ENCODE results near the gene KRT26. TPM values are rescaled to one million over a fixed set of nuclear protein-coding genes. Genes with fewer than 3 reads are reported as not detected.

KRT26 gene
- total RNA-seq, 1 experiment from 2014 or later = not detected

DNA sequence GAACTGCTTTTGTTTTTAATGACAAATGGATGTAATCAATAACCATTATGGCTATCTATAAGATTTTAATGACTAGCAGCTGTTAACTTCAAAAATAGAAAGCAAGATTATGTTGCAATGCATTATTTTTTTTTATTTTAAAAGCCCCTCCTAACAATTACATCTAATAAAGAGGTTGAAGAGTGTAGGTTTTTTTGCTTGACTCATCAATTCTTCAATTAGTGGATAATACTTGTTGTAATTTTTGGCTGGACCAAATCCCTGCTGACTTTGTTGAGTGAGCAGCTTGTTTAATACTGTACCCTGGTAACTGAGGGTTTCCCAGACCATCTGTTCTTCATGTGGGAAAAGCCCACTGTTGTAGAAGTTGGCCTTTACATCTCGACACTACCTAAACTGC lies 41.0 kb downstream of the KRT26 start:
- DNase-seq (ENCODE audit: low read depth) = no peak

DNA sequence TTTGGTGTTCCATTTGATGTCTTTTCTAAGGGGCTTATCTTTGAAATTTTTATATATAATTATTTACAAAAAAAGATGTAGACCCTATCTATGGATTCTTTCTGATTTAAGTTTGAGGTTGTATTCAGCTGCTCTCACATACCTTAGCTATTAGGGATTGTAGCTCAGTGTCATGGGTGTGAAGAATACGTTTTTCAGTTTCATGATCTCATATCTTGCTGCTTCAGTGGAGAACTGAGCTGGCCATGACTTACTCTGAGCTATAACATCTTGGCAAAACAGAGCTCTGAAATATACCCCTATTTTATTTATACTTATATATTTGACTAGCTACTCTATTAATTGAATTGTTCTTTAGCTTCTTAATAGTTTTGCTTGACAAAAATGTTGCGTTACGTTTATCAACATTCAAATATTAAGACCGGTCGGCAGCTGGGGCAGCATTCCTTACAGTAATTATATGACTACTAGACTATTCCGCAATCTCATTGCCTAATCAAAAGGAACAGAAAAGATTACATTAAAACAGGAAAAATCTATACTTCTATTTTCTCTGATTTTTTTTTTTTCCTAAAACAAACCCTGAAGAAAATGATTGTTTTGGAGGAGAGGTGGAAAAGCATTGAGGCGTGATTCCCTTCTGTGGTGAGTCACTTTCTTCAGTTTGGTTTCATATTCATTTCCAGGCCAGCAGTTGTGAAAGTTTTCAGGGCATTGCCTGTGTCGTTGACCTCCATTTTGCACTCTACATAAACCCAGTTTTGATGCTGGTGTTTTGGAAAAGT lies 44.4 kb downstream of the KRT26 start:
- DNase-seq (ENCODE audit: low read depth) = peak; percentile 20

DNA sequence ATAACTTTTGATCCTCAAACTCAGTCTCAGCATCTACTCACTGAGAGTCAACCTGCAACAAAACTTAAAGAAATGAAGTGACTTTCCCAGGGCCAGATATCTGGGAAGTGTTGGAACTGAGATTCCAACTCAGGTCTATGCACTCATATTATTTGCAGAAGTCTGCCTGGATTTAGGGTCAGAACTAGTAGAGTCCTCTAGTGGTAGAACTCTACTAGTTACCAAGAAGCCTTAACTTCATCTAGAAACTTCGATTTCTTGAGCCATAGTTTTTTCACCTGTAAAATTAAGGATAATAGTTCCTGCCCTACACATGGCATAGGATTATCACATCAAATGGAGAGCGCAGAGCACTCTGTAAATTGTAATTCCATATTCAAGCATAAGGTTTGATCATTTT lies 45.1 kb downstream of the KRT26 start:
- peak; percentile 7 for DNase-seq (ENCODE audit: low read depth)

- DNase-seq (ENCODE audit: low read depth) = no peak
Measured at GRCh38 chr17:40724656-40725055, 47.3 kb downstream of the KRT26 start.

DNA sequence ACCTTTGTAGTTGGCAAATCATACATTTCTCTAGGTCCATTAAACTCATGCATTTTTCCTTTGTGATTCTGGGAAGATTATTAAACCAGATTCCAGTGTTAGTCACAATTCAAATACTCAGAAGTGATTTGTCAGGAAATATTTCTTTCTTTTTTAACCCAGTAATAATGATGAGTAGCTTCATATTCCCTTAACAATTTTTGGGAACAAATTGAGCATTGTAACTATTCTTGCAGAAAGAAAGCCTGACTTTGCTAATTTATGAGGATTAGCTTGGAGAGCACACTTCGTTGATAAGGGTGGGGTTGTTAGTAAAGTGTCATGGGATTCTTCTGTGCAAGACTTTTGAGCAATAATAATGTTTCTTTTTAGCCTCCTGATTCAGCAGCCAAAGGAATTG lies 49.8 kb downstream of the KRT26 start:
- DNase-seq (ENCODE audit: low read depth) = no peak

DNA sequence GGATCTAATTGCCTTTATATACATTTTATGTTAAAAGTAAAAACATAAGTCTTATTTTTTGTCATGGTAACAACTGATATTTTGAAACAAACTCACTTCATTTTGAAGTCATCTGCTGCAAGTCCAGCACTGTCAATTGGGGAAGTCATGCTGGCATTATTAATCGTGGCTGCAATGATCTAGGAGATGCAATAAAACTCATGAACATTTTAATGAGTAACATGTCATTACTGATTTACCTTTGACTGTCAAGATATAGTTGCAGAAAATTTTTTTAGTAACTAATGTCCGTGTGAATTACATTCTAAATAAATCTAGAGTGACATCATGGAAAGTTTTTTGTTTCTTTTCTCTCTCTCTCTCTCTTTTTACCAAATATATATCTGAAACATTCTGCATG lies 51.1 kb downstream of the KRT26 start:
- DNase-seq (ENCODE audit: low read depth) = no peak

- DNase-seq (ENCODE audit: low read depth) = peak; percentile 7
Measured at GRCh38 chr17:40718930-40719329, 53.1 kb downstream of the KRT26 start.

DNA sequence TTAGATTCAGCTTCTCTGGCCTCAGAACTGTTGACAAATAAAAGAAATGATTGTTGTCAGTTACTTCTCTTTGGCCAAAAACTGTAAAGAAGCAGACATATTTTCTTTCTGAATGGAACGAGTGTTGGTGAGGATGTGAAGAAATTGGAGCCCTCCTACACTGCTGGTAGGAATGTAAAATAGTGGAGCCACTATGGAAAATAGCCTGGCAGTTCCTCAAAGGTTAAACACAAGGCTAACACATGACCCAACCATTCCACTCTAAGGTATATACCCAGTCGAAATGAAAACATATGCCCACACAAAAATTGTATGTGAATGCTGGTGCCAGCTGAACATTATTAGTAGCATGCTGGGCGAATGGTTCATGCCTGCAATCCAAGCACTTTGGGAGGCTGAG lies 54.2 kb downstream of the KRT26 start:
- no peak for DNase-seq (ENCODE audit: low read depth)

Other genes with a start within 250 kb of the KRT26 start
- gene CCR7, start 206.7 kb downstream of the KRT26 start, total RNA-seq (2014; rRNA removed) = 0.26 TPM in 1 of 2 replicates, not detected in the other
- gene SMARCE1, start 124.4 kb downstream of the KRT26 start, total RNA-seq (2014; rRNA removed) = 118 and 138 TPM in 2 replicates
- gene KRT222, start 107.0 kb downstream of the KRT26 start, total RNA-seq (2014; rRNA removed) = not detected in 2 replicates
- not detected in 2 replicates for gene KRT24, start 68.4 kb downstream of the KRT26 start, total RNA-seq (2014; rRNA removed)
- gene KRT25, start 16.9 kb downstream of the KRT26 start, total RNA-seq (2014; rRNA removed) = not detected in 2 replicates
- gene KRT27, start 10.3 kb upstream of the KRT26 start, total RNA-seq (2014; rRNA removed) = not detected in 2 replicates
- not detected in 2 replicates for gene KRT28, start 27.8 kb upstream of the KRT26 start, total RNA-seq (2014; rRNA removed)
- 20.1 and 33.0 TPM in 2 replicates for gene KRT10, start 50.4 kb upstream of the KRT26 start, total RNA-seq (2014; rRNA removed)
- not detected in 2 replicates for gene KRT12, start 95.0 kb upstream of the KRT26 start, total RNA-seq (2014; rRNA removed)
- gene KRT20, start 113.0 kb upstream of the KRT26 start, total RNA-seq (2014; rRNA removed) = not detected in 2 replicates
- not detected in 2 replicates for gene KRT23, start 165.4 kb upstream of the KRT26 start, total RNA-seq (2014; rRNA removed)
- gene KRT39, start 194.7 kb upstream of the KRT26 start, total RNA-seq (2014; rRNA removed) = not detected in 2 replicates
- not detected in 2 replicates for gene KRT40, start 212.1 kb upstream of the KRT26 start, total RNA-seq (2014; rRNA removed)
- not detected in 2 replicates for gene KRTAP3-3, start 222.0 kb upstream of the KRT26 start, total RNA-seq (2014; rRNA removed)
- gene KRTAP3-2, start 227.7 kb upstream of the KRT26 start, total RNA-seq (2014; rRNA removed) = not detected in 2 replicates
- not detected in 2 replicates for gene KRTAP3-1, start 236.9 kb upstream of the KRT26 start, total RNA-seq (2014; rRNA removed)